ENCODE results near the gene DTX1.

Gene DTX1

DNA sequence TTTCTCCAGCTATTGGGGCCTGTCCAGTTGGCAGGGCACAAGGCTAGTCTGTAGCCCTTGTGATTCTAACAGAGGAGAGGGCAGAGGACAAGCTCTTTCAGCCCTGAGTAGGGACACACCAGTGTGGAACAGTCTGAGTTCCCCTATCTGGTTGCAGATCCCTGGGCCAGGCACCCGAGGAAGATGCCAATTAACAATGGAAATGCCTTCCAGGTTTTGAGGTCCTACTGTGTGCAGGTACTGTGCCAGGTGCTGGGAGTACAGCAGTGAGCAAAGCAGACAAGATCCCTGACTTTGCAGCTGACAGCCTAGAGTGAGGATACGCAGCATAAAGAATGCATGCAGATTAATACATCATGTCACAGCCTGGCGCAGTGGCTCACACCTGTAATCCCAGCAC lies 17.1 kb downstream of the DTX1 start:
- 79 to 86% methylated on average over 3 of the region's 3 CpGs for WGBS, 2 experiments (ENCODE audit: insufficient coverage in 2 of 2)
- no peaks in the 10 kb centered on the region for H3K9me3 ChIP-seq (ENCODE audit: control insufficient read depth, low read length)
- no peak overlapping the region for H3K4me3 ChIP-seq (ENCODE audit: extremely low read depth, insufficient read depth, low read length, poor library complexity, severe bottlenecking)
- no peaks in the 10 kb centered on the region for H3K36me3 ChIP-seq (ENCODE audit: control insufficient read depth, insufficient read depth, low read length)
- no peak overlapping the region for H3K27ac ChIP-seq (ENCODE audit: low read depth, low read length, severe bottlenecking)
- peaks cover 13% of the 10 kb centered on the region for H3K4me1 ChIP-seq (ENCODE audit: control insufficient read depth, insufficient read depth, low read length, poor library complexity, severe bottlenecking)

DNA sequence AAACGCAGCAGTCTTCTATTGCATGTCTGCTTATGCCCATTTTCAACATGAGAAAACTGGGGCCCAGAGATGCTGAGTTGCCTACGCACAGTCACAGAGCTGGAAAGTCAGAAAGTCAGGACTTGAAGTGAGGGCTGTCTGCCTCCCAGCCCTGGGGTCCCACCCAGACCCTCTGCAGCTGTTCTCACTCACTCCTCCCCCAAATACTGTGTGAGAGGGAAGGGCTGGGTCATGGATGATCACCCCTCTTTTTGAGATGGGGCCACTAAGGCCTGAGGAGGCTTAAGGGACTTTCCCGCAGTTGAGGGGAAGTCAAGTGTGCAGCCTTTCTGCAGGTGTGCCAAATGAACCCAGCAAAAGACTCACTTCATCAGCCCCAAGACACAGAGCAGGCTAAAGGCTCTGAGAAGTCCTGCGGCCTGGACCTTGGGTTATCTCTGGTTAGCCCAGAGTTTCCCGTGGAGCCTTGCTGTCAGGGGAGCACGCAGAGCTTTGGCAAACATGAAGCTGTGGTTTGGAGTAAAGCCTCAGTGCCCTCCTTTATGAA lies 18.7 kb downstream of the DTX1 start:
- peaks cover 13% of the 10 kb centered on the region for H3K4me1 ChIP-seq (ENCODE audit: control insufficient read depth, insufficient read depth, low read length, poor library complexity, severe bottlenecking)
- H3K27ac ChIP-seq (ENCODE audit: low read depth, low read length, severe bottlenecking): no peak overlapping the region
- no peaks in the 10 kb centered on the region for H3K36me3 ChIP-seq (ENCODE audit: control insufficient read depth, insufficient read depth, low read length)
- no peaks in the 10 kb centered on the region for H3K9me3 ChIP-seq (ENCODE audit: control insufficient read depth, low read length)
- H3K4me3 ChIP-seq (ENCODE audit: extremely low read depth, insufficient read depth, low read length, poor library complexity, severe bottlenecking): no peak overlapping the region
- WGBS, 2 experiments (ENCODE audit: insufficient coverage in 2 of 2): 79 to 93% methylated on average over 4 to 6 of the region's 6 CpGs

DNA sequence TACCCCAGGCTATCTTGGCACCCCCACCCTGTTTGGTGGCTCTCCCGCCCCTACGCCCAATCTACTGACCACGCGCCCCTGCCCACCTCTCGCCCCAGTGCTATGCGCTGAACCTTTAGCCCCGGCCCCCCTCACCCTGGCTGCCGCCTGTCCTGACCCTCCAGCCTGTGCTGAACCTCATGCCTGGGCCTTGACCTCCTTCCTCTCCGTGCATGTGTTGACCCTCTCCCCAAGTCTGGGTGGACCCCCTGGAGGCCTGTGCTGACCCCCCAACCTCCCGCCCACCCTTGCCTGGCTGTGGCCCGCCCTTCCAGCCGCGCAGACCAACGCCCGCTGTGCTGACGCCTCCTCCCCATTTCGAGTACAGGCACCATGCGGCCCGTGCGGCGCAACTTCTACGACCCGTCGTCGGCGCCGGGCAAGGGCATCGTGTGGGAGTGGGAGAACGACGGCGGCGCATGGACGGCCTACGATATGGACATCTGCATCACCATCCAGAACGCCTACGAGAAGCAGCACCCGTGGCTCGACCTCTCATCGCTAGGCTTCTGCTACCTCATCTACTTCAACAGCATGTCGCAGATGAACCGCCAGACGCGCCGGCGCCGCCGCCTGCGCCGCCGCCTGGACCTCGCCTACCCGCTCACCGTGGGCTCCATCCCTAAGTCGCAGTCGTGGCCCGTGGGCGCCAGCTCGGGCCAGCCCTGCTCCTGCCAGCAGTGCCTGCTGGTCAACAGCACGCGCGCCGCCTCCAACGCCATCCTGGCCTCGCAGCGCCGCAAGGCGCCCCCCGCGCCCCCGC lies 20.7 kb downstream of the DTX1 start:
- Histone ChIP-seq H3K9me3 (ENCODE audit: control insufficient read depth, low read length) (no peaks in the 10 kb centered on the region), H3K36me3 (ENCODE audit: control insufficient read depth, insufficient read depth, low read length) (no peaks in the 10 kb centered on the region)
- whole genome bisulfite sequencing, 2 experiments (ENCODE audit: insufficient coverage in 2 of 2): 15 to 16% methylated on average over 42 to 63 of the region's 70 CpGs

DNA sequence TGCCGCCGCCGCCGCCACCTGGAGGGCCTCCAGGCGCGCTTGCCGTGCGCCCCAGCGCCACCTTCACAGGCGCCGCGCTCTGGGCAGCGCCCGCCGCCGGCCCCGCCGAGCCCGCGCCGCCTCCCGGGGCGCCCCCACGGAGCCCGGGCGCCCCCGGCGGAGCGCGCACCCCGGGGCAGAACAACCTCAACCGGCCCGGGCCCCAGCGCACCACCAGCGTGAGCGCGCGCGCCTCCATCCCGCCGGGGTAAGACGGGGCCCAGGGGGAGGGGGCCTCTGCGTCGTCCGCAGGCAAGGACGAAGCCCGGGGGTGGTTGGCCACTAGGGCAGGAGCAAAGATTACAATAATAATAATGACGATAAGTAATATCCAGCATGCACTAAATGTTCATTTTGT lies 21.3 kb downstream of the DTX1 start:
- H3K4me1 ChIP-seq (ENCODE audit: control insufficient read depth, insufficient read depth, low read length, poor library complexity, severe bottlenecking): peaks cover 5% of the 10 kb centered on the region
- H3K4me3 ChIP-seq (ENCODE audit: extremely low read depth, insufficient read depth, low read length, poor library complexity, severe bottlenecking): peak overlapping the region; percentile 11
- 2 to 6% methylated on average over 17 to 31 of the region's 48 CpGs for WGBS, 2 experiments (ENCODE audit: insufficient coverage in 2 of 2)
- no peaks in the 10 kb centered on the region for H3K9me3 ChIP-seq (ENCODE audit: control insufficient read depth, low read length)
- no peaks in the 10 kb centered on the region for H3K36me3 ChIP-seq (ENCODE audit: control insufficient read depth, insufficient read depth, low read length)
- H3K27ac ChIP-seq (ENCODE audit: low read depth, low read length, severe bottlenecking): no peak overlapping the region

More for the DNA sequence above, 20.7 kb downstream of the DTX1 start:
- H3K4me1 ChIP-seq (ENCODE audit: control insufficient read depth, insufficient read depth, low read length, poor library complexity, severe bottlenecking): peaks cover 5% of the 10 kb centered on the region
- H3K4me3 ChIP-seq (ENCODE audit: extremely low read depth, insufficient read depth, low read length, poor library complexity, severe bottlenecking): peak overlapping the region; percentile 11
- H3K27ac ChIP-seq (ENCODE audit: low read depth, low read length, severe bottlenecking): no peak overlapping the region

DNA sequence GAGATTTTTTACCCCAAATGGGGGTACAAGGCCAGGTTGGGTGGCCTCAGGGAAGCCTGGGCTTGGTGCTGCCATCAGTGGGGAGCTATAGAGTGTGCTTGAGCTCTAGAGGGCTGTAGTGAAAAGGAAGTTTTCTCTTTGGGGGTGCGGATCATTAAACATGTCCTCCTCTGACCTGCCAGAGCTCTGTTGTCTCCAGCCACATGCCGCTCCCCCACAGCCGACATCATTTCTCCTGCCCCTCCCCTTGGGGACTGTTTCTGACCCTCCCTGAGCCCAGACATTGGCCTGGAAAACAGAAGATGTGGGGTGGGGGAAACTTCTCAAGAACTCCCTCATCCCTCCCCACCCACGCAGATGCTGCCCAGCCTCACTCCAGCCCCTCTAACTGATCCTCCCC lies 25.3 kb downstream of the DTX1 start:
- peaks cover 7% of the 10 kb centered on the region for H3K4me1 ChIP-seq (ENCODE audit: control insufficient read depth, insufficient read depth, low read length, poor library complexity, severe bottlenecking)
- no peak overlapping the region for H3K27ac ChIP-seq (ENCODE audit: low read depth, low read length, severe bottlenecking)
- no CpG with 5 or more reads among the region's 4 CpGs for WGBS, 2 experiments (ENCODE audit: insufficient coverage in 2 of 2)
- H3K9me3 ChIP-seq (ENCODE audit: control insufficient read depth, low read length): no peaks in the 10 kb centered on the region
- no peak overlapping the region for H3K4me3 ChIP-seq (ENCODE audit: extremely low read depth, insufficient read depth, low read length, poor library complexity, severe bottlenecking)
- no peaks in the 10 kb centered on the region for H3K36me3 ChIP-seq (ENCODE audit: control insufficient read depth, insufficient read depth, low read length)

DNA sequence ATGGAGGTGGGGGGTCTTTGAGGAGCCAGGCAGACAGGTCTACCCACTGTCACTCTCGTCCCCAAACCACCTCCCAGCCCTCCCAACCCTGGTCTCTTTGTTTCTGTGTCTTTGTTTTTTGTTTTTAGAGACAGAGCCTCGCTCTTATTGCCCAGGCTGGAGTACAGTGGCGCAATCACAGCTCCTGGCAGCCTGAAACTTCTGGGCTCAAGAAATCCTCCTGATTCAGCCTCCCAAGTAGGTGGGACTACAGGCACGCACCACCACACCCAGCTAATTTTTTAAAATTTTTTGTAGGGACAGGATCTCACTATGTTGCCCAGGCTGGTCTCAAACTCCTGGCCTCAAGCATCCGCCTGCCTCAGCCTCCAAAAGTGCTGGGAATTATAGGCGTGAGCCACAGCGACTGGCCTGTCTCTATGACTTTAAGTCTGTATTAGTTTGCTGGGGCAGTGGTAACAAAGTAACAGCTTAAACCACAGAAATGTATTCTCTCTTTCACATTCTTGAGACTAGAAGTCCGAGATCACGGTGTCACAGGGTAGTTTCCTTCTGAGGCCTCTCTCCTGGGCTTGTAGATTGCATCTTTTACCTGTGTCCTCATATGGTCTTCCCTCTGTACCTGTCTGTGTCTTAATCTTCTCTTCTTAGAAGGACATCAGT lies 26.1 kb downstream of the DTX1 start:
- WGBS, 2 experiments (ENCODE audit: insufficient coverage in 2 of 2): 93 to 98% methylated on average over 6 to 7 of the region's 9 CpGs

DNA sequence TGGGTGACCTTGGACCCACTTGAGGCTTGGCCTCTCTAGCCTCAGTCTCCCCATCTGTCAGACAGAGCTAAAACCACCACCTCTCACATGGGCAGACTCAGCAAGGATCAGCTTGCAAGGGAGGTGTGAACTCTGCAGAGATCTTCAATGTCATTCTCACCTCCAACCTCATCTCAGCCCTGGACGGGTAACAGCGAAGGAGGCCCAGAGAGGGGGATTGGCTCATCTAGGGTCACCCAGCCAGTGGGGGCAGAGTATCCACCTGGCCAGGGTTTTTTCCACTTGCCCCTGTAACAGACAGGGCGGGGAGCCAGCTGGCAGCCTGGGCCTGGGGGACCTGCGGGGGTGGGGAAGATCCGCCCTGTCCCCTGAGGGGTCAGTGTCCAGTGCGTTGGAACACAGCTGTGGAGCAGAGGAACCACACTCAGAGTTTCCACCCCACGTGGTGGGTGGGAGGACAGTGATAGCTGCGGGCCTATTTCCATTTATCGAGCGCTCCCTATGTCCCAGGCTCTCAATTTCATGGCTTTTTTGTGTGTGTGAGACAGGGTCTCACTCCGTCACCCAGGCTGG lies 27.4 kb downstream of the DTX1 start:
- WGBS, 2 experiments (ENCODE audit: insufficient coverage in 2 of 2): 91 to 97% methylated on average over 5 to 8 of the region's 11 CpGs
- H3K4me3 ChIP-seq (ENCODE audit: extremely low read depth, insufficient read depth, low read length, poor library complexity, severe bottlenecking): no peak overlapping the region
- H3K4me1 ChIP-seq (ENCODE audit: control insufficient read depth, insufficient read depth, low read length, poor library complexity, severe bottlenecking): peaks cover 5% of the 10 kb centered on the region
- H3K36me3 ChIP-seq (ENCODE audit: control insufficient read depth, insufficient read depth, low read length): no peaks in the 10 kb centered on the region
- no peaks in the 10 kb centered on the region for H3K9me3 ChIP-seq (ENCODE audit: control insufficient read depth, low read length)
- no peak overlapping the region for H3K27ac ChIP-seq (ENCODE audit: low read depth, low read length, severe bottlenecking)

More for the DNA sequence above, 26.1 kb downstream of the DTX1 start:
- Histone ChIP-seq H3K36me3 (ENCODE audit: control insufficient read depth, insufficient read depth, low read length) (no peaks in the 10 kb centered on the region), H3K4me3 (ENCODE audit: extremely low read depth, insufficient read depth, low read length, poor library complexity, severe bottlenecking) (no peak overlapping the region), H3K4me1 (ENCODE audit: control insufficient read depth, insufficient read depth, low read length, poor library complexity, severe bottlenecking) (peaks cover 5% of the 10 kb centered on the region), H3K9me3 (ENCODE audit: control insufficient read depth, low read length) (no peaks in the 10 kb centered on the region), H3K27ac (ENCODE audit: low read depth, low read length, severe bottlenecking) (no peak overlapping the region)

DNA sequence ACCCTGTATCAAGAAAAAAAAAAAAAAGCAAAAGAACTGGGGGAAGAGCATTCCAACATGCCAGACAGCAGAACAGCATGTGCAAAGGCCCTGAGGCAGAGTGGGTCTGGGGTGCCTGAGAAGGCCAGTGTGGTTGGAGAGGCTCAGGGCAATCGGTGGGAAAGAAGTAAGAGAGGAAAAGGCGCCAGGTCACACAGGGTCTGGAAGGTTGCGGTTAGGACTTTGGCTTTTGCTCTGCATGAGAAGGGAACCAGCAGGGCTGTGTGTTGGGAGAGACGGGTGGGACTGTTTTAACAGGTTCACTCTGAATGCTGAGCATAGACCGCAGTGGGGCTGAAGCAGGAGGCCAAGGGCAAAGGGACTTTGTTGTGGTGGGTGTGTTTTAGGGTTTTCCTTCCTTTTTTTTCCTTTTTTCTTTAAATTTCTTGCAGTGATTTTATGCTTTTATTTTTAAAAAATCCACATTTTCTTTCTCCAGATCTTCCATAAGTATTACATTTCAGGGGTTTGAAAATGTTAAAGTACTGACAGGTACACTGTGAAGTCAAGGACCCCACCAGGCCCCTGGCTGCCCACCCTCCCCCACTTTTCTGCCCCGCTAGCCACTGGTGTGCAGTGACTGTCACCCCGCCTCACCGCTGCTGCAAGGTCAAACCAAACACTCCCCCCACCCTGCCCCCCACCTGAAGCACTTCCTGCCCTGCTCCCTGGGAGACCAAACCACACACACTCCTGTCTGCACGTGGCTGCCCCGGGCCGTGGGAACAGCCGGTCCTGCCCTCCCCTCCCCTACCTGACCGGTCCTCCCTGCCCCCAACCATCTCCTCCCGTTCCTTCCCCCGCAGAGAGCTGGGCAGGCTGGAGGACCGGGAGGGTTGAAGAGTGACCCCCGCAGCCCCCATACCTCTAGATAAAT lies 30.0 kb downstream of the DTX1 start:
- 48 to 60% methylated on average over 1 to 7 of the region's 17 CpGs for WGBS, 2 experiments (ENCODE audit: insufficient coverage in 2 of 2)
- Histone ChIP-seq H3K4me3 (ENCODE audit: extremely low read depth, insufficient read depth, low read length, poor library complexity, severe bottlenecking) (no peak overlapping the region), H3K9me3 (ENCODE audit: control insufficient read depth, low read length) (no peaks in the 10 kb centered on the region), H3K27ac (ENCODE audit: low read depth, low read length, severe bottlenecking) (no peak overlapping the region), H3K36me3 (ENCODE audit: control insufficient read depth, insufficient read depth, low read length) (no peaks in the 10 kb centered on the region), H3K4me1 (ENCODE audit: control insufficient read depth, insufficient read depth, low read length, poor library complexity, severe bottlenecking) (peaks cover 5% of the 10 kb centered on the region)

DNA sequence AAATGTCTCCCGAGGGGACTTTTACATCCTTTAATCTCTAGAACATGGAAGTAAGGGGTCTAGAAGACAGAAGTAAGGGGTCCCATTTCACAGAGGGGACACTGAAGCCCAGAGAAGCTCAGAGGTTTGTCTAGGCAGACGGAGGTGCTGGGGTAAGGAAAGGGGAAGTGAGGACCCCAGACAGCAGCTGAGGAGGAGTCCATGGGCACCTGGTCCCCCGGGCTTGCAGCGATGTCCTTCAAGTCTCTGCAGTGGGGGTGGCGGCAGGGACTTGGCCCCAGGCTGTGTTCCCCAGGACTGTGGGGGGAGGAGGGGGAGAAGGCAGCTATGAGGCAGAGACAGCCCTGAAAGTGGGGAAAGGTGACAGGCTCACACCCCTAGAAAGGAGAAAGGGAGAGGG lies 30.7 kb downstream of the DTX1 start:
- Histone ChIP-seq H3K27ac (ENCODE audit: low read depth, low read length, severe bottlenecking) (no peak overlapping the region), H3K9me3 (ENCODE audit: control insufficient read depth, low read length) (no peaks in the 10 kb centered on the region), H3K4me1 (ENCODE audit: control insufficient read depth, insufficient read depth, low read length, poor library complexity, severe bottlenecking) (peaks cover 5% of the 10 kb centered on the region), H3K4me3 (ENCODE audit: extremely low read depth, insufficient read depth, low read length, poor library complexity, severe bottlenecking) (no peak overlapping the region), H3K36me3 (ENCODE audit: control insufficient read depth, insufficient read depth, low read length) (no peaks in the 10 kb centered on the region)
- 83 to 84% methylated on average over 2 to 4 of the region's 5 CpGs for WGBS, 2 experiments (ENCODE audit: insufficient coverage in 2 of 2)

DNA sequence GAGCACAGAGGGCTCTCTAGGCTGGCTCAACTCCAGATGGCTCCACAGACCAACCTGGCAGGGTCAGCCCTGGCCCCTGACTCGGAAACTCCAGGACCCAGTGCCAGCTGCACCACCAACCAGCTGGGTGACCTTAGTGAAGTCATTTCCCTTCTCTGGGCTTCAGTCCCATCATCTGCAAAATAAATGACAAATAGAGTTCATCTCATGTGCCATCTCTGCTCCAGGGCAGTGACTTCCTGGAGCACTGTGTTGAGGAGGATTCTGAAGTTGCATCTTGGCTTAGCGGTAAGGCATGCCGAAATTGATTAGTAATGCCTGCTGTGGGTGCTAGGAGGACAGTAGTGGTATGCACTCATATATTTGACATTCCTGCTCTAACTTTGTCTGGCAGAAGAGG lies 31.5 kb downstream of the DTX1 start:
- 91 to 96% methylated on average over 3 of the region's 3 CpGs for WGBS, 2 experiments (ENCODE audit: insufficient coverage in 2 of 2)
- H3K4me3 ChIP-seq (ENCODE audit: extremely low read depth, insufficient read depth, low read length, poor library complexity, severe bottlenecking): no peak overlapping the region

More for the DNA sequence above, 31.5 kb downstream of the DTX1 start:
- H3K4me1 ChIP-seq (ENCODE audit: control insufficient read depth, insufficient read depth, low read length, poor library complexity, severe bottlenecking): peaks cover 5% of the 10 kb centered on the region
- H3K9me3 ChIP-seq (ENCODE audit: control insufficient read depth, low read length): no peaks in the 10 kb centered on the region
- H3K36me3 ChIP-seq (ENCODE audit: control insufficient read depth, insufficient read depth, low read length): no peaks in the 10 kb centered on the region
- no peak overlapping the region for H3K27ac ChIP-seq (ENCODE audit: low read depth, low read length, severe bottlenecking)
